Suprapubic skin (tissue), 4 donors: ENCODE measurements around the gene SCGB2A2. TPM values are rescaled to one million over a fixed set of nuclear protein-coding genes. Genes with fewer than 3 reads are reported as not detected.

ENCODE experiments used
- DNase-seq, 2 donors: peaks; one replicate each; pipeline ENCODE4 v3.0.0-alpha.2; 2019; ENCODE audit warnings: low spot score in 2 of 2
- H3K27ac ChIP-seq: fragments of 200-600 bp; sonication (generic); one replicate; pipeline ENCODE4 v1.5.1; 2019
- H3K27me3 ChIP-seq: fragments of 200-600 bp; sonication (generic); one replicate; pipeline ENCODE4 v1.5.1; 2019
- H3K36me3 ChIP-seq: fragments of 200-600 bp; sonication (generic); one replicate; pipeline ENCODE4 v1.5.1; 2019
- H3K4me1 ChIP-seq: fragments of 200-600 bp; sonication (generic); one replicate; pipeline ENCODE4 v1.5.1; 2019
- H3K4me3 ChIP-seq: fragments of 200-600 bp; sonication (generic); one replicate; pipeline ENCODE4 v1.5.1; 2019; ENCODE audit warnings: mild to moderate bottlenecking
- H3K9me3 ChIP-seq: fragments of 200-600 bp; sonication (generic); one replicate; pipeline ENCODE4 v1.5.1; 2019
- CTCF ChIP-seq, 2 donors: fragments of 200-600 bp in 1 of 2; fragments of 450-650 bp in 1 of 2; sonication (generic) in 1 of 2; IDR thresholded peaks; one replicate each; pipeline ENCODE4 v1.5.1; 2016 to 2019; ENCODE audit warnings: antibody characterized with exemption in 2 of 2, mild to moderate bottlenecking in 1 of 2, moderate library complexity in 1 of 2
- EP300 ChIP-seq: sonication (generic); formaldehyde crosslinking; IDR thresholded peaks from one replicate; pipeline ENCODE4 v1.6.1; 2017; ENCODE audit warnings: antibody characterized with exemption
- POLR2A ChIP-seq, 2 donors: fragments of 450-650 bp; IDR thresholded peaks; one replicate each; pipeline ENCODE4 v1.6.1; 2017; ENCODE audit warnings: antibody characterized with exemption in 2 of 2, mild to moderate bottlenecking in 2 of 2, moderate library complexity in 2 of 2
- POLR2AphosphoS5 ChIP-seq, 3 donors: sonication (generic); formaldehyde crosslinking; IDR thresholded peaks; one replicate each; pipeline ENCODE4 v1.6.1; 2017; ENCODE audit warnings: antibody characterized with exemption in 3 of 3
- WGBS: methylation state at CpG from one replicate; pipeline ENCODE4 v1.1.5; 2018; 5-methylcytosine and 5-hydroxymethylcytosine counted together
- total RNA-seq, 4 donors: library from RNA; depleted of rRNA; stranded (reverse); fragments of >200 nt; gene quantifications; one replicate each; pipeline ENCODE4 v1.1.0, GENCODE V29; 2016

Gene SCGB2A2
- total RNA-seq = 1,000 to 10,000 TPM in 3 of 4 donors, 100 to 1,000 TPM in 1; 737 to 2,318 (median 1,548) TPM

DNA sequence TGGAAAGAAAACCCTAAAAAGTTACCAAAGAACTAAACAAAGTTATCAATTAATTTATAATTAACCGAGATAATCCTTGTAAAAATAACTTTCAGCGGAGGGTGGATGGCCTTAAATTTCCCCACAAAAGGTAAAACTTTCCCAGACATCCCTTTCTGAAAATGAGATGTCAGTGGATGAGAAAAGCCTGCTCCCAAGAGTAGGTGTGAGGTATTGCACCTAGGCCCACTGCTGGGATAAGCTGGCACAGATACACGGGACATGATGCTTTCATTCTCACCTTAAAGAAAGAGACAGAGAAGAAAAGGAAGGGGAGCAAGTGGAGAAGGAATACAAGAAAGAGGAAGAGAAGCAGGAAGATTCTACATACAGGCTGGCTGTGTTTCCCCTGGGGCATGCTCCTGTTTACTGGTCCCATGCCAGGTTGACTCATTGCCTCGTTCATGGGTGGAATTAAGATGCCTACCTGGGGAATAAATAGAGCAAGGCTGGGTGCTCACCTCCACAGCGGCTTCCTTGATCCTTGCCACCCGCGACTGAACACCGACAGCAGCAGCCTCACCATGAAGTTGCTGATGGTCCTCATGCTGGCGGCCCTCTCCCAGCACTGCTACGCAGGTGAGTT is at the start of gene SCGB2A2:
Gene SCGB2A2, plus strand, starts transcription at position 505 of the 625 bp plus-strand sequence. Its CDS starts 59 bp downstream, at position 564.
- 70% methylated on average over 9 of the region's 10 CpGs for WGBS
- H3K27ac ChIP-seq = no peak within 1 kb of the TSS
- TF ChIP-seq CTCF (IDR thresholded peaks at IDR 0.05) (peak in 1 of 2 donors; percentile 40), POLR2AphosphoS5 (IDR thresholded peaks at IDR 0.05) (no peak)
- DNase-seq = no peak
- H3K9me3 ChIP-seq = no peaks in the 10 kb centered on the region
- no peaks in the 10 kb centered on the region for H3K36me3 ChIP-seq
- H3K27me3 ChIP-seq = peaks cover 13% of the 10 kb centered on the region
- H3K4me1 ChIP-seq = no peaks in the 10 kb centered on the region
- H3K4me3 ChIP-seq = no peak within 1 kb of the TSS

DNA sequence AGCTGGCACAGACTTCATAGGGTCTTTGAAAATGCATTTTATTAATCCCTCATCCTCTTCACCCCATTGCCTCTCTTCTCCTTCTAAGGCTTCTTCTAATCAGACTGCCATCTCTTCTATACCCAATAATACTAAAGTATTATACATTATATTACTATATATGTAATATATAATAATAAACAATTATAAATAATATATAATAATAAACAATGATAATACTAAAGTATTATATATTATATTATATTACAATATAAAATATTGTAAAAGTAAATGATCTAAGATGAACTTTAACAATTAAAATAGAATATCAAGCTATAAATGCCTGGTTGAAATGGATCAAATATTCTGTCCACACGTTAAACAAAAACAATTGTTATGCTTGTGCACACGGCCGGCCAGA is 48.5 kb upstream of the SCGB2A2 start:
- DNase-seq = no peak
- H3K27me3 ChIP-seq = no peaks in the 10 kb centered on the region
- no peak overlapping the region for H3K4me3 ChIP-seq
- H3K4me1 ChIP-seq = no peaks in the 10 kb centered on the region
- peaks cover 19% of the 10 kb centered on the region for H3K9me3 ChIP-seq
- WGBS = 86% methylated on average over 3 of the region's 3 CpGs
- no peak overlapping the region for H3K27ac ChIP-seq
- H3K36me3 ChIP-seq = no peaks in the 10 kb centered on the region
- TF ChIP-seq POLR2AphosphoS5 (IDR thresholded peaks at IDR 0.05) (no peak), CTCF (IDR thresholded peaks at IDR 0.05) (no peak)

DNA sequence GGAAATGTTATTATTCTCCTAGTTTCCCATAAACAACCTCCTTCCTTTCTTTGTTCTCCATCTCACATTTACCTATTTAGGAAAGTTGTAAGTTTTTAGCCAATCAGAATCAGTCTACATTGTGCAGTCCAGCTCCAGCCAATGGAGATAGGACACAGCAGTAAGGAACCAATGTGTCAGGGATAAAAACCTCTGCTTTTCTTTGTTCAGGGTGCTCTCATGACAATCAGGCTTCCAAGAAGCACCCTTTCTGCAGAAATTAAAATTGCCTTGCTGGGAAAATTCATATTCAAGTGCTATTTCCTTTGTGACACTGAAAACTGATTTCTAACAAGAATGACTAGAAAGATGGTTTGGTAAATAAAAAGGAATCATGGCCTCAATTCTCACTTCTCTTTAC is 46.9 kb upstream of the SCGB2A2 start:
- no peak for DNase-seq
- Histone ChIP-seq H3K4me1 (no peaks in the 10 kb centered on the region), H3K27ac (no peak overlapping the region), H3K4me3 (no peak overlapping the region), H3K36me3 (no peaks in the 10 kb centered on the region), H3K9me3 (peaks cover 19% of the 10 kb centered on the region), H3K27me3 (no peaks in the 10 kb centered on the region)
- TF ChIP-seq CTCF (IDR thresholded peaks at IDR 0.05) = no peak

DNA sequence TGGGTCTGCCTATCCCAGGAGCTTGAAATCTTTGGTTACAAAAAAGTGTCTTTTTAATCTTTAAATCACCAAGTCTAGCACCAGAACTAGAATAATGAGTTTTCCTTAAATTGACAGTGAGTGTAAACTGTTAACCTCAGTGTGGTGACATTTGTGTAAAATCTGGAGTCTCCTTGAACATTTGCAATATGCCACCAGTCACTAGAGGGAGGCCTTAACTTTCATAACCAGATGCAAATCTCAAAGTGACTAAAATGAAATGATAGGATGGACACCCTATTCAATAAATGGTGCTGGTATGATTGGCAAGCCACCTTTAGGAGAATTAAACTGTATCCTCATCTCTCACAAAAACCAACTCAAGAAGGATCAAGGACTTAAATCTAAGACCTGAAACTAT is 36.2 kb upstream of the SCGB2A2 start:
- no peaks in the 10 kb centered on the region for H3K9me3 ChIP-seq
- no peaks in the 10 kb centered on the region for H3K4me1 ChIP-seq
- no peak overlapping the region for H3K27ac ChIP-seq
- H3K27me3 ChIP-seq = peaks cover 11% of the 10 kb centered on the region
- no peak overlapping the region for H3K4me3 ChIP-seq
- no peak for DNase-seq
- TF ChIP-seq POLR2AphosphoS5 (IDR thresholded peaks at IDR 0.05) = no peak
- no peak for TF ChIP-seq EP300
- no peak for TF ChIP-seq POLR2A (IDR thresholded peaks at IDR 0.05)
- TF ChIP-seq CTCF (IDR thresholded peaks at IDR 0.05) = no peak
- no peaks in the 10 kb centered on the region for H3K36me3 ChIP-seq

GRCh38 chr11:62236187-62236586 is 33.8 kb upstream of the SCGB2A2 start:
- no peak for DNase-seq
- Histone ChIP-seq H3K4me1 (no peaks in the 10 kb centered on the region), H3K36me3 (no peaks in the 10 kb centered on the region), H3K27ac (no peak overlapping the region), H3K9me3 (no peaks in the 10 kb centered on the region), H3K4me3 (no peak overlapping the region), H3K27me3 (peaks cover 14% of the 10 kb centered on the region)
- WGBS = 60% methylated on average over 2 of the region's 2 CpGs
- TF ChIP-seq EP300 (no peak), POLR2AphosphoS5 (IDR thresholded peaks at IDR 0.05) (no peak), POLR2A (IDR thresholded peaks at IDR 0.05) (no peak), CTCF (IDR thresholded peaks at IDR 0.05) (no peak)
